ENCODE measurements around the gene STAC. TPM values are rescaled to one million over a fixed set of nuclear protein-coding genes. Genes with fewer than 3 reads are reported as not detected.

Gene STAC
- total and polyA plus RNA-seq, 4 donors = 4.5 to 27.9 (median 7.3) TPM

GRCh38 chr3:36483709-36484108 is 103.4 kb downstream of the STAC start:
- no peaks in the 10 kb centered on the region for H3K4me1 ChIP-seq (ENCODE audit: control insufficient read depth, insufficient read depth, low read length)
- peaks cover 3% of the 10 kb centered on the region for H3K36me3 ChIP-seq (ENCODE audit: control insufficient read depth, insufficient read depth, low read length)
- DNase-seq (ENCODE audit: low read depth in 4 of 6, low spot score in 6 of 6) = no peak
- no peak overlapping the region for H3K27ac ChIP-seq (ENCODE audit: low read depth, low read length)
- no peaks in the 10 kb centered on the region for H3K9me3 ChIP-seq (ENCODE audit: control insufficient read depth, insufficient read depth, low read length)
- H3K27me3 ChIP-seq (ENCODE audit: control insufficient read depth, insufficient read depth, low read length) = no peaks in the 10 kb centered on the region
- no peak overlapping the region for H3K4me3 ChIP-seq (ENCODE audit: low read depth, low read length)
- 94% methylated on average over 2 of the region's 5 CpGs for WGBS (ENCODE audit: insufficient coverage)

- peaks cover 3% of the 10 kb centered on the region for H3K36me3 ChIP-seq (ENCODE audit: control insufficient read depth, insufficient read depth, low read length)
Measured at GRCh38 chr3:36484386-36484785, 104.1 kb downstream of the STAC start.

GRCh38 chr3:36486009-36486795 is 105.9 kb downstream of the STAC start:
- H3K27me3 ChIP-seq (ENCODE audit: control insufficient read depth, insufficient read depth, low read length) = no peaks in the 10 kb centered on the region
- no peak overlapping the region for H3K27ac ChIP-seq (ENCODE audit: low read depth, low read length)
- WGBS (ENCODE audit: insufficient coverage) = 100% methylated on average over 7 of the region's 8 CpGs
- H3K36me3 ChIP-seq (ENCODE audit: control insufficient read depth, insufficient read depth, low read length) = peaks cover 3% of the 10 kb centered on the region
- no peak overlapping the region for H3K4me3 ChIP-seq (ENCODE audit: low read depth, low read length)
- H3K4me1 ChIP-seq (ENCODE audit: control insufficient read depth, insufficient read depth, low read length) = no peaks in the 10 kb centered on the region
- DNase-seq (ENCODE audit: low read depth in 4 of 6, low spot score in 6 of 6) = no peak
- no peaks in the 10 kb centered on the region for H3K9me3 ChIP-seq (ENCODE audit: control insufficient read depth, insufficient read depth, low read length)

More at GRCh38 chr3:36484386-36484785, 104.1 kb downstream of the STAC start:
- H3K9me3 ChIP-seq (ENCODE audit: control insufficient read depth, insufficient read depth, low read length) = no peaks in the 10 kb centered on the region
- H3K27ac ChIP-seq (ENCODE audit: low read depth, low read length) = no peak overlapping the region
- H3K4me3 ChIP-seq (ENCODE audit: low read depth, low read length) = no peak overlapping the region
- DNase-seq (ENCODE audit: low read depth in 4 of 6, low spot score in 6 of 6) = no peak
- no peaks in the 10 kb centered on the region for H3K27me3 ChIP-seq (ENCODE audit: control insufficient read depth, insufficient read depth, low read length)
- no peaks in the 10 kb centered on the region for H3K4me1 ChIP-seq (ENCODE audit: control insufficient read depth, insufficient read depth, low read length)
- WGBS (ENCODE audit: insufficient coverage) = 50% methylated on average over 1 of the region's 1 CpG

GRCh38 chr3:36487616-36488015 is 107.3 kb downstream of the STAC start:
- no peak overlapping the region for H3K4me3 ChIP-seq (ENCODE audit: low read depth, low read length)
- H3K27ac ChIP-seq (ENCODE audit: low read depth, low read length) = no peak overlapping the region
- 100% methylated on average over 1 of the region's 4 CpGs for WGBS (ENCODE audit: insufficient coverage)
- no peaks in the 10 kb centered on the region for H3K9me3 ChIP-seq (ENCODE audit: control insufficient read depth, insufficient read depth, low read length)
- H3K4me1 ChIP-seq (ENCODE audit: control insufficient read depth, insufficient read depth, low read length) = no peaks in the 10 kb centered on the region
- peaks cover 3% of the 10 kb centered on the region for H3K36me3 ChIP-seq (ENCODE audit: control insufficient read depth, insufficient read depth, low read length)
- DNase-seq (ENCODE audit: low read depth in 4 of 6, low spot score in 6 of 6) = no peak
- H3K27me3 ChIP-seq (ENCODE audit: control insufficient read depth, insufficient read depth, low read length) = no peaks in the 10 kb centered on the region

GRCh38 chr3:36488077-36488789 is 107.9 kb downstream of the STAC start:
- H3K4me3 ChIP-seq (ENCODE audit: low read depth, low read length) = no peak overlapping the region
- H3K4me1 ChIP-seq (ENCODE audit: control insufficient read depth, insufficient read depth, low read length) = no peaks in the 10 kb centered on the region
- H3K27ac ChIP-seq (ENCODE audit: low read depth, low read length) = no peak overlapping the region
- peaks cover 3% of the 10 kb centered on the region for H3K36me3 ChIP-seq (ENCODE audit: control insufficient read depth, insufficient read depth, low read length)
- 100% methylated on average over 3 of the region's 6 CpGs for whole genome bisulfite sequencing (ENCODE audit: insufficient coverage)
- DNase-seq (ENCODE audit: low read depth in 4 of 6, low spot score in 6 of 6) = no peak
- no peaks in the 10 kb centered on the region for H3K9me3 ChIP-seq (ENCODE audit: control insufficient read depth, insufficient read depth, low read length)
- no peaks in the 10 kb centered on the region for H3K27me3 ChIP-seq (ENCODE audit: control insufficient read depth, insufficient read depth, low read length)

- H3K27me3 ChIP-seq (ENCODE audit: control insufficient read depth, insufficient read depth, low read length) = no peaks in the 10 kb centered on the region
- DNase-seq (ENCODE audit: low read depth in 4 of 6, low spot score in 6 of 6) = no peak
Measured at GRCh38 chr3:36489101-36489500, 108.8 kb downstream of the STAC start.

GRCh38 chr3:36489679-36490425 is 109.5 kb downstream of the STAC start:
- Histone ChIP-seq H3K27me3 (ENCODE audit: control insufficient read depth, insufficient read depth, low read length) (no peaks in the 10 kb centered on the region), H3K4me1 (ENCODE audit: control insufficient read depth, insufficient read depth, low read length) (no peaks in the 10 kb centered on the region), H3K9me3 (ENCODE audit: control insufficient read depth, insufficient read depth, low read length) (no peaks in the 10 kb centered on the region), H3K4me3 (ENCODE audit: low read depth, low read length) (no peak overlapping the region), H3K27ac (ENCODE audit: low read depth, low read length) (no peak overlapping the region), H3K36me3 (ENCODE audit: control insufficient read depth, insufficient read depth, low read length) (peaks cover 3% of the 10 kb centered on the region)
- DNase-seq (ENCODE audit: low read depth in 4 of 6, low spot score in 6 of 6) = no peak
- WGBS (ENCODE audit: insufficient coverage) = 53% methylated on average over 3 of the region's 6 CpGs

More at GRCh38 chr3:36489101-36489500, 108.8 kb downstream of the STAC start:
- 91% methylated on average over 3 of the region's 4 CpGs for WGBS (ENCODE audit: insufficient coverage)
- H3K9me3 ChIP-seq (ENCODE audit: control insufficient read depth, insufficient read depth, low read length) = no peaks in the 10 kb centered on the region
- H3K36me3 ChIP-seq (ENCODE audit: control insufficient read depth, insufficient read depth, low read length) = peaks cover 3% of the 10 kb centered on the region
- H3K4me1 ChIP-seq (ENCODE audit: control insufficient read depth, insufficient read depth, low read length) = no peaks in the 10 kb centered on the region
- no peak overlapping the region for H3K4me3 ChIP-seq (ENCODE audit: low read depth, low read length)
- no peak overlapping the region for H3K27ac ChIP-seq (ENCODE audit: low read depth, low read length)

GRCh38 chr3:36493051-36493450 is 112.7 kb downstream of the STAC start:
- Histone ChIP-seq H3K9me3 (ENCODE audit: control insufficient read depth, insufficient read depth, low read length) (no peaks in the 10 kb centered on the region), H3K27ac (ENCODE audit: low read depth, low read length) (no peak overlapping the region), H3K4me1 (ENCODE audit: control insufficient read depth, insufficient read depth, low read length) (no peaks in the 10 kb centered on the region), H3K36me3 (ENCODE audit: control insufficient read depth, insufficient read depth, low read length) (no peaks in the 10 kb centered on the region), H3K27me3 (ENCODE audit: control insufficient read depth, insufficient read depth, low read length) (no peaks in the 10 kb centered on the region), H3K4me3 (ENCODE audit: low read depth, low read length) (no peak overlapping the region)
- WGBS (ENCODE audit: insufficient coverage) = 76% methylated on average over 3 of the region's 4 CpGs
- no peak for DNase-seq (ENCODE audit: low read depth in 4 of 6, low spot score in 6 of 6)

- Histone ChIP-seq H3K27ac (ENCODE audit: low read depth, low read length) (no peak overlapping the region), H3K36me3 (ENCODE audit: control insufficient read depth, insufficient read depth, low read length) (no peaks in the 10 kb centered on the region), H3K4me1 (ENCODE audit: control insufficient read depth, insufficient read depth, low read length) (no peaks in the 10 kb centered on the region), H3K27me3 (ENCODE audit: control insufficient read depth, insufficient read depth, low read length) (no peaks in the 10 kb centered on the region), H3K9me3 (ENCODE audit: control insufficient read depth, insufficient read depth, low read length) (no peaks in the 10 kb centered on the region), H3K4me3 (ENCODE audit: low read depth, low read length) (no peak overlapping the region)
- 72% methylated on average over 3 of the region's 3 CpGs for WGBS (ENCODE audit: insufficient coverage)
- DNase-seq (ENCODE audit: low read depth in 4 of 6, low spot score in 6 of 6) = peak in 1 of 6 donors; percentile 78
Measured at GRCh38 chr3:36494461-36495109, 114.3 kb downstream of the STAC start.

Measured in spinal cord (tissue), 10 donors.